ENCODE measurements around the gene LAMA3. TPM values are rescaled to one million over a fixed set of nuclear protein-coding genes. Genes with fewer than 3 reads are reported as not detected.

The LAMA3 gene
- total RNA-seq, 3 donors from 2014 or later (not counting 1 experiment from before 2014, with no cell fraction given), result not detected

DNA sequence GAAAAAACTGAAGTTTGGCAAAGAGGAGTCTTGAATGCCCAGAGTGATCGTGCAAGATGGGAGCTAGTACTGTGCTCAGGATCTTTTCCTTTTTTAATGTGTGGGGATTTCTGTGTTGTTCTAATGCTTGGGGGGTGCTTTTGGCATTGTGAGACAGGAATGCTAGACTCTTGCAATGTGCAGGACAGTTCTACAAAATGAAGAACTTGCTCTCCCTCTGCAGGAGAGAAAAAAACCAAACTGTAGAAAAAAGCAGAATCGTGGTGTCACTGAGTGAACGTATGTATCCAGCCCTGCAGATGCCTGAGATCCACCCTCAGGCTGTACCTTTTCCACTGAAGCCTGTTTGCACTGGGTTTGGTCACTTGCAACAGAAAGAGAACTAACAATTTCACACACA, 313.2 kb downstream of the LAMA3 start:
- WGBS (ENCODE audit: insufficient coverage), result 46% methylated on average over 3 of the region's 3 CpGs
- H3K4me1 ChIP-seq (ENCODE audit: control insufficient read depth, insufficient read depth, low read length), result peaks cover 47% of the 10 kb centered on the region
- ATAC-seq, result no peak

DNA sequence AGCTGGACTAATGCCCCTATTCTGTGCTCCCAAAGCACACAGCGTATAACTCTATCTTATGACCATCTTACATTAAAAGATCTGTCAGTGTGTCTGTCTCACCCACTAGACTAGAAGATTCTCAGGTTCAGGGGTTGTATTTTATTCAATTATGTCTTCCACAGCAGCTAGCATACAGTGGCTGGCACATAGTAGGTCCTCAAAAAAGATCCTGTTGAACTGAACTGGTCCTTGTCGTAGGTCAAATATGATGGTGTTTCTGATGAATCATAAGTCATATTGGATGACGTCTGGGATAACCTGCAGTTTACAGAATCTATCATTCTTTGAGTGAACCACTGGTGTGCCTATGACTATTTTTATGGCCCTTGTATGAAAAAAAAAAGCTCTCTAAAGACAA, 314.0 kb downstream of the LAMA3 start:
- peaks cover 54 to 64% of the 10 kb centered on the region in 2 donors for H3K4me1 Mint-ChIP-seq
- H3K27ac Mint-ChIP-seq, result peak overlapping the region; percentile 65 to 77
- peak overlapping the region; percentile 51 for H3K4me3 Mint-ChIP-seq
- no peaks in the 10 kb centered on the region for H3K9me3 ChIP-seq (ENCODE audit: control insufficient read depth, insufficient read depth, low read length)
- H3K36me3 Mint-ChIP-seq, result no peaks in the 10 kb centered on the region
- 93% methylated on average over 3 of the region's 3 CpGs for WGBS (ENCODE audit: insufficient coverage)
- DNase-seq, result no peak
- TF ChIP-seq, protein P1, sequence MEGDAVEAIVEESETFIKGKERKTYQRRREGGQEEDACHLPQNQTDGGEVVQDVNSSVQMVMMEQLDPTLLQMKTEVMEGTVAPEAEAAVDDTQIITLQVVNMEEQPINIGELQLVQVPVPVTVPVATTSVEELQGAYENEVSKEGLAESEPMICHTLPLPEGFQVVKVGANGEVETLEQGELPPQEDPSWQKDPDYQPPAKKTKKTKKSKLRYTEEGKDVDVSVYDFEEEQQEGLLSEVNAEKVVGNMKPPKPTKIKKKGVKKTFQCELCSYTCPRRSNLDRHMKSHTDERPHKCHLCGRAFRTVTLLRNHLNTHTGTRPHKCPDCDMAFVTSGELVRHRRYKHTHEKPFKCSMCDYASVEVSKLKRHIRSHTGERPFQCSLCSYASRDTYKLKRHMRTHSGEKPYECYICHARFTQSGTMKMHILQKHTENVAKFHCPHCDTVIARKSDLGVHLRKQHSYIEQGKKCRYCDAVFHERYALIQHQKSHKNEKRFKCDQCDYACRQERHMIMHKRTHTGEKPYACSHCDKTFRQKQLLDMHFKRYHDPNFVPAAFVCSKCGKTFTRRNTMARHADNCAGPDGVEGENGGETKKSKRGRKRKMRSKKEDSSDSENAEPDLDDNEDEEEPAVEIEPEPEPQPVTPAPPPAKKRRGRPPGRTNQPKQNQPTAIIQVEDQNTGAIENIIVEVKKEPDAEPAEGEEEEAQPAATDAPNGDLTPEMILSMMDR (IDR thresholded peaks at IDR 0.05), result no peak
- no peaks in the 10 kb centered on the region for H3K9me3 Mint-ChIP-seq
- no peak for ATAC-seq
- H3K27ac ChIP-seq (ENCODE audit: low read length), result peak overlapping the region; percentile 72
- no peaks in the 10 kb centered on the region for H3K36me3 ChIP-seq (ENCODE audit: control insufficient read depth, insufficient read depth, low read length)
- H3K4me3 ChIP-seq (ENCODE audit: low read length), result no peak overlapping the region
- no peaks in the 10 kb centered on the region for H3K27me3 ChIP-seq (ENCODE audit: control insufficient read depth, insufficient read depth, low read length)
- no peaks in the 10 kb centered on the region for H3K27me3 Mint-ChIP-seq (ENCODE audit: low read depth in 2 of 2)
- intact Hi-C loops (cut with micrococcal nuclease), result no loop called here
- peaks cover 47% of the 10 kb centered on the region for H3K4me1 ChIP-seq (ENCODE audit: control insufficient read depth, insufficient read depth, low read length)

More for the DNA sequence above, 313.2 kb downstream of the LAMA3 start:
- no peaks in the 10 kb centered on the region for H3K36me3 Mint-ChIP-seq
- intact Hi-C loops (cut with micrococcal nuclease), result no loop called here
- Histone ChIP-seq H3K27ac (ENCODE audit: low read length) (peak overlapping the region; percentile 72), H3K4me3 (ENCODE audit: low read length) (no peak overlapping the region), H3K9me3 (ENCODE audit: control insufficient read depth, insufficient read depth, low read length) (no peaks in the 10 kb centered on the region), H3K36me3 (ENCODE audit: control insufficient read depth, insufficient read depth, low read length) (no peaks in the 10 kb centered on the region), H3K27me3 (ENCODE audit: control insufficient read depth, insufficient read depth, low read length) (no peaks in the 10 kb centered on the region)
- peaks cover 54 to 62% of the 10 kb centered on the region in 2 donors for H3K4me1 Mint-ChIP-seq
- peak overlapping the region; percentile 65 to 77 for H3K27ac Mint-ChIP-seq
- no peak for DNase-seq
- TF ChIP-seq, protein P1 (IDR thresholded peaks at IDR 0.05), result no peak
- no peaks in the 10 kb centered on the region for H3K9me3 Mint-ChIP-seq
- peak overlapping the region; percentile 51 for H3K4me3 Mint-ChIP-seq
- no peaks in the 10 kb centered on the region for H3K27me3 Mint-ChIP-seq (ENCODE audit: low read depth in 2 of 2)

DNA sequence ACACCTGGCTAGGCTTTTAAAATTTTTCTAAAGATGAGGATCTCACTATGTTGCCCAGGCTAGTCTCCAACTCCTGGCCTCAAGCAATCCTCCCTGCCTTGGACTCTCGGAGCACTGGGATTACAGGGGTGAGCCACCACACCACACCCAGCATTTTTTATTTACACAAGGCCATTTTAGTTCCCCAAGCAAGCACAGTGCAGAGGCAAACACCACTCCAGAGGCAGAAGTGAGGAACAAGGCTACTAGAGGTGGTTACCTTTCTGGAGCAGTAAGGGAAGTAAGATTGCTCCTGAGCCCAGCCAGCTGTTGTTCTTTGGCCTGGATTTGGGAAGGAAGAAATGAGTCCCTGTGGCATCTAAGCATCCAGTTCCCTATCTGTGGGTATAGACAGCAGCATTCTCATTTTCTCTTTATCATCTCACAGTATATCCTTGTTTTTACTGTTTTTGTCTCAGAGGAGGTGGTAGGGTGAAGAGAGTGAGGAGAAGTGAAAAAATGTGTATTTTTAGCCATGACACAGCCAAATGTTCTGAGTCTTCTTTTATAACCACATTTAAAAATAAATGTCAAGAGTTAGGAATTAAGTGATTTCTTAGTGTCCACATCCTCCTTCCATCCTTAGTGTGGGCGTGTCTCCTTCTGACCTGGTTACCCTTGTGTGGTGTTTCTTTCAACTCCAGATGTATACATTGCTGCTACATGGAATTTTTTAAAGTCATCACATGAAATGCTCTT, 314.8 kb downstream of the LAMA3 start:
- H3K27ac ChIP-seq (ENCODE audit: low read length), result peak overlapping the region; percentile 72
- Mint-ChIP-seq H3K27me3 (ENCODE audit: low read depth in 2 of 2) (no peaks in the 10 kb centered on the region), H3K27ac (peak overlapping the region in 1 of 2 donors; percentile 65), H3K4me3 (no peak overlapping the region), H3K9me3 (no peaks in the 10 kb centered on the region), H3K36me3 (no peaks in the 10 kb centered on the region), H3K4me1 (peaks cover 60 to 67% of the 10 kb centered on the region in 2 donors)
- DNase-seq, result no peak
- intact Hi-C loops (cut with micrococcal nuclease), result no loop called here
- TF ChIP-seq, protein P1 (IDR thresholded peaks at IDR 0.05), result no peak
- peaks cover 49% of the 10 kb centered on the region for H3K4me1 ChIP-seq (ENCODE audit: control insufficient read depth, insufficient read depth, low read length)
- H3K27me3 ChIP-seq (ENCODE audit: control insufficient read depth, insufficient read depth, low read length), result no peaks in the 10 kb centered on the region
- 100% methylated on average over 1 of the region's 2 CpGs for WGBS (ENCODE audit: insufficient coverage)
- H3K36me3 ChIP-seq (ENCODE audit: control insufficient read depth, insufficient read depth, low read length), result no peaks in the 10 kb centered on the region
- no peak for ATAC-seq
- no peak overlapping the region for H3K4me3 ChIP-seq (ENCODE audit: low read length)
- H3K9me3 ChIP-seq (ENCODE audit: control insufficient read depth, insufficient read depth, low read length), result no peaks in the 10 kb centered on the region

Other genes starting within 250 kb of the LAMA3 start
- 100 to 1,000 TPM; 164 to 233 (median 182) TPM for gene RIOK3, start 236.2 kb upstream of the LAMA3 start, total RNA-seq
- 10 to 100 TPM; 71.1 to 84.4 (median 77.2) TPM for gene RMC1, start 185.9 kb upstream of the LAMA3 start, total RNA-seq
- 100 to 1,000 TPM; 143 to 203 (median 173) TPM for gene NPC1, start 102.9 kb upstream of the LAMA3 start, total RNA-seq
- gene ANKRD29, start 26.5 kb upstream of the LAMA3 start, total RNA-seq, result under 1 TPM in 2 of 3 donors, not detected in 1; 0.35 to 0.45 TPM

All from natural killer cell (primary cell).